Activated naive CD8-positive, alpha-beta T cell treated with anti-CD3 and anti-CD28 coated beads, Interleukin-2, amount 50 U/mL, for 16 hours (primary cell): ENCODE measurements around the gene HMGXB3.
"Not testable (repeated sequence)": the region's sequence is repeated elsewhere in the genome, so short reads cannot be mapped to it uniquely, and the experiment has no call there.

Experiments
- DNase-seq: peaks from one replicate; pipeline ENCODE4 v3.0.0-alpha.2; 2020; ENCODE audit warnings: low read depth, low spot score

The HMGXB3 gene

GRCh38 chr5:150022158-150022531, 21.6 kb downstream of the HMGXB3 start:
- no peak for DNase-seq

DNA sequence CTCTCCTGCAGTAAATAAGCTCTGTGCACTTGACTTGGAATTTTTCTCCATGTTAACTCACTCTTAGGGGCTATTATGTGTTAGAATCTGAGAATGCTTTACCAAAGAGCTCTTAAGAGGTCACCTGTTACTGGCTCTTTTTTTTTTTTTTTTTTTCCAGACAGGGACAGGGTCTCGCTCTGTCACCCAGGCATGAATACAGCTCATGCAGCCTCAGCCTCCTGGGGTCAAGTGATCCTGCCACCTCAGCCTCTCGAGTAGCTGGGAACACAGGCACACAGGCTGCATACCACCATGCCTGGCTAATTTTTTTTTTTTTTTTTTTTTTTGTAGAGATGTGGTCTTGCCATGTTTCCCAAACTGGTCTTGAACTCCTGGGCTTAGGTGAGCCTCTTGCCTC, 22.1 kb downstream of the HMGXB3 start:
- no peak for DNase-seq

DNA sequence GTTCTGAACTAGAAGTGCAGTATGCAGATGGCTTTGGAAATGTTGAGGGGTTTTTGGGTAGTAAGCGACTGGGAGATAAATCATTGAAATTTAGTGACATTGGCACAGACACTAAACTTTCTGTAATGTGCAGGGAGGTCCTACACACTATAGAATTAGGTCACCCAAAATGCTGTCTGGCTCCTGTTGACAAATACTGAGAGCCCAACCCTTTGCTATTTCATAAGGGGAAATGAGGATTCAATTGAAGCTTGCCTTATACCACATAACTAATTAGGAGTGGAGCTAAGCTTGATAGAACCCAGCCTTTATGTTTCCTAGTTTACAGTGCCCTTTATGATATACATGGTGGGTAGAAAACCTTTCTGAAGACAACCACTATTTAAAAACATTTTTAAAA, 22.6 kb downstream of the HMGXB3 start:
- DNase-seq, result no peak

GRCh38 chr5:150024346-150024984, 23.9 kb downstream of the HMGXB3 start:
- DNase-seq, result no peak

- DNase-seq, result no peak
These were observed 26.2 kb downstream of the HMGXB3 start for GRCh38 chr5:150026682-150027172.

GRCh38 chr5:150028047-150028446, 27.5 kb downstream of the HMGXB3 start:
- not testable (repeated sequence) for DNase-seq

- no peak for DNase-seq
These were observed 32.8 kb downstream of the HMGXB3 start for GRCh38 chr5:150033334-150033733.

DNA sequence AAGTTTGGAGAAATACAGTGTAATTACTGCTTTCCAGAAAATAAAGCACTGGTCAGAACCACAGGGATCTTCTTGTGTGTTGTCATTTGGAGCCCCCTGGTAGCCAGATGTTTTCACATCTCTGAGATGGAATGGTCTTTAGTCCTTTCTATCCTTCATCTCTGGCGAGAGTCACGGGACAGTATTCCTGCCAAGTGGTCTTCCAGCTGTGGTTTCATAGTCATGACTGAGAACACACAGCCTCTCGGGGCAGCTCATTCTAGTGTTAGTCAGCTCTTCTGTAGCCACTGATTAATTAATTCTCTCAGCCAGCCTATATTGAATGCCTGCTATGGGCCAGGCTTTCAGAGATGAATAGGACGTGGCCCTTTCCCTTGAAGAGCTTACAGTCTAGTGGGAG, 34.1 kb downstream of the HMGXB3 start:
- DNase-seq, result no peak

GRCh38 chr5:150035139-150035895, 34.8 kb downstream of the HMGXB3 start:
- DNase-seq, result no peak

- no peak for DNase-seq
These were observed 36.0 kb downstream of the HMGXB3 start for GRCh38 chr5:150036513-150036912.

- DNase-seq, result no peak
These were observed 38.0 kb downstream of the HMGXB3 start for GRCh38 chr5:150038547-150038946.

- DNase-seq, result no peak
These were observed 41.9 kb downstream of the HMGXB3 start for GRCh38 chr5:150042459-150042858.

DNA sequence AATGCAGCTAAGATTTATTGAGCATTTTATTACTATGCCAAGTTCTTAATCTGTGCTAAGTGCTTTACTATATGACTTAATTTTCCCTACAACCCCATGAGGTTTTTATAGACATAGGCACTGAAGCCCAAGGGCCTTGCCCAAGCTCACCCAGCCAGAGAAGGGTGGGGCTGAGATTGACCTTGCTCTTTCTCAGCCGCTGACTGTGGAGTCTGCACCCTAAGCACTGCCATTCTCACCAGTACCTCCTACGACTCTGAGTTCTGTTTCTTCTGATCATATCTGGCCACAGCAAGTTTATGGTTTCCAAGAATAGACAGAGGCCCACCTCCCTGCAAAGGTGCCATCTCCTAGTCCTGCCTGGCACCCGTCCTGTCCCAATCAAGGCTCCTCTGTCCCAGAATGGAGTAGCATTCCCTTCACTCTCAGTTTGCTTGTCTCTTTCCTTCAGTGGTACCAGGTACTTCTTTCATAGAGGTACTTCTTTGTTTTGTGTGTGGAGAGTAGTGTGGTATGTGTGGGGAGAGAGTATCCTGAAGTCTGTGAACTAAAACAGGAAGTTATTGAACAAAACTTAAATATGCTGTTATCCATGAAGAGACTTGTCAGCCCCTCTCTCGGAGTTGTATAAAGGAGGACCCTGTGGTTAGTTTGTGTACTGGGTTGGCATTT, 43.3 kb downstream of the HMGXB3 start:
- no peak for DNase-seq

- DNase-seq, result no peak
These were observed 43.8 kb downstream of the HMGXB3 start for GRCh38 chr5:150044329-150044681.

DNA sequence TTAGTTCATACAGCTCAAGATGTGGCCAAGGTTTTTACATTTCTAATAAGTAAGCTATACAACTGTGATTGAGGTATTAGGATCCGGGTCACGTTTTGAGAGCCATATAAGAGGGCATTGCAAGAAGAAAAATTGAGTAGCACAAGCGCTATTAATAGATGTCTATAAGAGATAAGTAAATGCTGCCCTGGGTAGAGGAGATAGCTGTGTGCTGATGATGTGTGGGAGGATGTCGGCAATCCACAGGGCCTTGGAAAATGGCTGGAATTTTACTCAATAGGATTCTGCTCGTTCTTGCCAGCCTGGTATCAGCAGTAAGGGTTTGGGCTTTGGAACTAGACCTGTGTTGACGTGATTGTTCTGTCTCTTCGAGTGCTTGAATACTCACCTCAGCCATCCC, 44.2 kb downstream of the HMGXB3 start:
- no peak for DNase-seq

GRCh38 chr5:150045549-150045948, 45.0 kb downstream of the HMGXB3 start:
- DNase-seq, result no peak

GRCh38 chr5:150046031-150046430, 45.5 kb downstream of the HMGXB3 start:
- no peak for DNase-seq

- DNase-seq, result not testable (repeated sequence)
These were observed 49.8 kb downstream of the HMGXB3 start for GRCh38 chr5:150050172-150050811.

DNA sequence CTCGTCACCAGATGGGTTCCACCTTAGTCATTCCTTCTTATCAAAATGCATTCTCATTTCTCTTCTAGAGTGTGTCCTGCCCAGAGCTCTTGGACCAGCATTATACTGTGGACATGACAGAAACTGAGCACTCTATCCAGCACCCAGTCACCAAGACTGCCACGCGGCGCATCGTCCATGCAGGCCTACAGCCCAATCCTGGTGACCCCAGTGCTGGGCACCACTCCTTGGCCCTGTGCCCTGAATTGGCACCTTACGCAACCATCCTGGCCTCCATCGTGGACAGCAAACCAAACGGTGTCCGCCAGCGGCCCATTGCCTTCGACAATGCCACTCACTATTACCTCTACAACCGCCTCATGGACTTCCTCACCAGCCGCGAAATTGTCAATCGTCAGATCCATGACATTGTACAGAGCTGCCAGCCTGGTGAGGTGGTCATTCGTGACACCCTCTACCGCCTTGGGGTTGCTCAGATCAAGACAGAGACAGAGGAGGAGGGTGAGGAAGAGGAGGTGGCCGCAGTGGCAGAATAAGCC, 51.2 kb downstream of the HMGXB3 start:
- no peak for DNase-seq

DNA sequence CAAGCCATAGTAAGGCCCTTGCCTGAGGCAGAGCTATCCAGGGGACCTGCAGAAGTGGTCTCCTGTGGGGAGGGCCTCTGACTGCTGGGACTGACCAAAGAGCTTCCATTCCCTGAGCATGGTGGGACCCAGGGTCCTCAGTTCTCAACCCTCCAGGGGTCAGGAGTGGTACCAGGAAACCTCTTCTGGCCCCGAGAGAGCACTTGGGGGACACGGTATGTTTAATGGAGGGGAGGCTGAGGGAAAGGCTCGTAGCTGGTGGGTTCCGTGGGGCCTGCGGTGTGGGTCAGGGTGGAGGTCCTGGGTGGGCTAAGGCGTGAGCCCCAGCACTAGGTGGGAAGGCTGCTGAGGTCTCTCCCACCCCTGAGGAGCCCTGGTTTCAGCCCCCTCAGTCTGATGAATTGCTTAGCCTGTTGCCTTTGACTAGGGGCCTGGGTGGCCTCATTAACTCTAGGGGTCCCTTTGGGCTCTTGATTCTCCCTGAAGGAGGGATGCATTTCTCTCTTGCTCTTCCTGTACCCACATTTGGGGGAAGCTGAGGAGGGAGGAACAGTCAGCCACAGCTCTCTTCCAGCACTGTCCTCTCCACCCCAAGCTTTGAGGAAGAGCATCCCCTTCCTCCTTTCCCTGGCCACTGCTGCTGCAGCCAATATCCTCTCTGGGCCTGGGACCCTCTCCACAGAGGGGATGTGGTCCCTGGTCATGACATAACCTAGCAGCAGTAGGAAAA, 51.9 kb downstream of the HMGXB3 start:
- DNase-seq, result no peak

- no peak for DNase-seq
These were observed 52.6 kb downstream of the HMGXB3 start for GRCh38 chr5:150052956-150053712.
